ENCODE measurements around the gene RNF128. TPM values are rescaled to one million over a fixed set of nuclear protein-coding genes. Genes with fewer than 3 reads are reported as not detected.

The RNF128 gene
- total RNA-seq, 1 donor = 0.43 TPM

GRCh38 chrX:106780264-106780663, 53.8 kb downstream of the RNF128 start:
- no peak for DNase-seq (ENCODE audit: low read depth)
- no peak for TF ChIP-seq CTCF (IDR thresholded peaks at IDR 0.05; ENCODE audit: insufficient read depth, low read depth, low read length)
- H3K4me3 ChIP-seq (ENCODE audit: low read depth, low read length) = no peak overlapping the region

- H3K4me3 ChIP-seq (ENCODE audit: low read depth, low read length) = no peak overlapping the region
- no peak for DNase-seq (ENCODE audit: low read depth)
- TF ChIP-seq CTCF (IDR thresholded peaks at IDR 0.05; ENCODE audit: insufficient read depth, low read depth, low read length) = no peak
Observed at GRCh38 chrX:106780664-106781377, 54.3 kb downstream of the RNF128 start.

GRCh38 chrX:106783716-106784115, 57.2 kb downstream of the RNF128 start:
- no peak for DNase-seq (ENCODE audit: low read depth)
- TF ChIP-seq CTCF (IDR thresholded peaks at IDR 0.05; ENCODE audit: insufficient read depth, low read depth, low read length) = no peak

GRCh38 chrX:106791495-106791894, 65.0 kb downstream of the RNF128 start:
- peak; percentile 19 for TF ChIP-seq CTCF (IDR thresholded peaks at IDR 0.05; ENCODE audit: insufficient read depth, low read depth, low read length)
- DNase-seq (ENCODE audit: low read depth) = peak; percentile 11
- no peak overlapping the region for H3K4me3 ChIP-seq (ENCODE audit: low read depth, low read length)

More at GRCh38 chrX:106783716-106784115, 57.2 kb downstream of the RNF128 start:
- H3K4me3 ChIP-seq (ENCODE audit: low read depth, low read length) = no peak overlapping the region

- H3K4me3 ChIP-seq (ENCODE audit: low read depth, low read length) = peak overlapping the region; percentile 89
- DNase-seq (ENCODE audit: low read depth) = peak; percentile 46
Observed at GRCh38 chrX:106802063-106802387, 75.5 kb downstream of the RNF128 start.

GRCh38 chrX:106802388-106803275, 76.1 kb downstream of the RNF128 start, which contains the start of gene TBC1D8B:
TBC1D8B (plus strand) TSS chrX:106802673; CDS start chrX:106802854, 181 bp downstream.
- DNase-seq (ENCODE audit: low read depth) = peak; percentile 92
- TF ChIP-seq CTCF (IDR thresholded peaks at IDR 0.05; ENCODE audit: insufficient read depth, low read depth, low read length) = no peak
- peak within 1 kb of the TSS; percentile 89 for H3K4me3 ChIP-seq (ENCODE audit: low read depth, low read length)

More at GRCh38 chrX:106802063-106802387, 75.5 kb downstream of the RNF128 start:
- TF ChIP-seq CTCF (IDR thresholded peaks at IDR 0.05; ENCODE audit: insufficient read depth, low read depth, low read length) = no peak

Data from fibroblast of villous mesenchyme (primary cell).